HEK293T (cell line): ENCODE measurements around the gene CACNG7.

ENCODE experiments used
- ARNT ChIP-seq: fragments of 450-650 bp; IDR thresholded peaks from 2 replicates; pipeline ENCODE4 v1.6.1; 2017; ENCODE audit warnings: mild to moderate bottlenecking
- BHLHE40 ChIP-seq: fragments of 450-650 bp; IDR thresholded peaks from 2 replicates; pipeline ENCODE4 v1.6.1; 2016; ENCODE audit warnings: mild to moderate bottlenecking, moderate library complexity, borderline replicate concordance
- CTBP1 ChIP-seq: fragments of 450-650 bp; IDR thresholded peaks from 2 replicates; pipeline ENCODE4 v1.6.1; 2016; ENCODE audit warnings: borderline replicate concordance
- ELF4 ChIP-seq: fragments of 450-650 bp; IDR thresholded peaks from 2 replicates; pipeline ENCODE4 v1.6.1; 2017; ENCODE audit warnings: antibody characterized with exemption
- FOXA1 ChIP-seq: fragments of 450-650 bp; IDR thresholded peaks from 2 replicates; pipeline ENCODE4 v1.6.1; 2016; ENCODE audit warnings: mild to moderate bottlenecking
- FOXM1 ChIP-seq: fragments of 450-650 bp; IDR thresholded peaks from 2 replicates; pipeline ENCODE4 v1.6.1; 2017; ENCODE audit warnings: mild to moderate bottlenecking, borderline replicate concordance
- HDGF ChIP-seq: fragments of 450-650 bp; IDR thresholded peaks from 2 replicates; pipeline ENCODE4 v1.6.1; 2017; ENCODE audit warnings: antibody characterized with exemption, borderline replicate concordance
- L3MBTL2 ChIP-seq: fragments of 450-650 bp; conservative IDR thresholded peaks from 2 replicates; pipeline ENCODE4 v1.6.1; 2016; ENCODE audit warnings: mild to moderate bottlenecking
- LEF1 ChIP-seq: fragments of 450-650 bp; IDR thresholded peaks from 2 replicates; pipeline ENCODE4 v1.6.1; 2017; ENCODE audit warnings: mild to moderate bottlenecking, borderline replicate concordance
- NFRKB ChIP-seq: fragments of 450-650 bp; IDR thresholded peaks from 2 replicates; pipeline ENCODE4 v1.6.1; 2016; ENCODE audit warnings: mild to moderate bottlenecking, moderate library complexity
- SP1 ChIP-seq: fragments of 450-650 bp; IDR thresholded peaks from 2 replicates; pipeline ENCODE4 v1.6.1; 2017
- SUZ12 ChIP-seq: fragments of 450-650 bp; IDR thresholded peaks from 2 replicates; pipeline ENCODE4 v1.6.1; 2016; ENCODE audit warnings: mild to moderate bottlenecking
- TARDBP ChIP-seq: fragments of 450-650 bp; IDR thresholded peaks from 2 replicates; pipeline ENCODE4 v1.6.1; 2016
- ZNF384 ChIP-seq: fragments of 450-650 bp; IDR thresholded peaks from 2 replicates; pipeline ENCODE4 v1.6.1; 2016

DNA sequence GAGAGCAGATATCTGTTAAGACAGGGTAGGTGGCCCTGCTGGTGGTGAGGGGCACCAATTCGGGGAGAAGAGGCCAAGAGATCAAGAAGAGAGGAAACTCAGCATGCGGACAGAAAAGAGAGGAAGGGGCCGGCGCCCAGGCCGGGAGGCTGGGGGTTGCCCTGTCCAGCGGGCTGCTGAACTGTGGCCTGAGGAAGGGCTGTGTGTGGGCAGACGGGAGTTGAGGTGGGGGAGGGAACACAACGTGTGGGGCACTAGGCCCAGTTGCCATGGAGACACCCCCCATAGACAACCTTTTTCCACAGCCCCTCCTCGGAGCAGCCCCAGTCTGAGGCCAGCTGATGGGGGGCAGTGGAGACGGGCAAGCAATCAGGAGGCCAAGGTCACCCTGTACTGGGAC is 51.1 kb downstream of the CACNG7 start:
- no peak for TF ChIP-seq SP1
- no peak for TF ChIP-seq L3MBTL2
- no peak for TF ChIP-seq FOXA1
- no peak for TF ChIP-seq ELF4
- TF ChIP-seq ARNT: no peak
- no peak for TF ChIP-seq HDGF
- TF ChIP-seq ZNF384: no peak
- no peak for TF ChIP-seq CTBP1
- TF ChIP-seq TARDBP: no peak
- TF ChIP-seq BHLHE40: no peak
- TF ChIP-seq NFRKB: no peak
- TF ChIP-seq SUZ12: no peak
- no peak for TF ChIP-seq LEF1
- no peak for TF ChIP-seq FOXM1
